SK-N-SH treated with all-trans-retinoic acid at 6 μM for 48 hours (cell line): Measurements from ENCODE around the gene HOXD1.

Source experiments
- ARNTL ChIP-seq: fragments of 450-650 bp; formaldehyde crosslinking; IDR thresholded peaks from 2 replicates; pipeline ENCODE4 v1.5.0; 2020; ENCODE audit warnings: low read depth, mild to moderate bottlenecking, moderate library complexity, borderline replicate concordance
- CREB5 ChIP-seq: fragments of 250-450 bp; sonication (Bioruptor Pico); IDR thresholded peaks from 2 replicates; pipeline ENCODE4 v1.5.1; 2020; ENCODE audit warnings: low read depth, mild to moderate bottlenecking, moderate library complexity
- CSDC2 ChIP-seq: fragments of 250-450 bp; sonication (Bioruptor Pico); IDR thresholded peaks from 2 replicates; pipeline ENCODE4 v1.5.0; 2020; ENCODE audit warnings: mild to moderate bottlenecking, moderate library complexity
- POU6F1 ChIP-seq: fragments of 250-450 bp; sonication (Bioruptor Pico); IDR thresholded peaks from 2 replicates; pipeline ENCODE4 v1.8.0; 2021; ENCODE audit warnings: low read depth, mild to moderate bottlenecking, moderate library complexity, borderline replicate concordance
- PPARA ChIP-seq: fragments of 250-450 bp; sonication (Bioruptor Pico); IDR thresholded peaks from 2 replicates; pipeline ENCODE4 v1.5.0; 2020; ENCODE audit warnings: mild to moderate bottlenecking, borderline replicate concordance
- SNAI2 ChIP-seq: fragments of 250-450 bp; sonication (Bioruptor Pico); IDR thresholded peaks from 2 replicates; pipeline ENCODE4 v1.5.0; 2020; ENCODE audit warnings: mild to moderate bottlenecking, moderate library complexity
- TCF4 ChIP-seq: fragments of 250-450 bp; sonication (Bioruptor Pico); IDR thresholded peaks from 2 replicates; pipeline ENCODE4 v1.8.0; 2021; ENCODE audit warnings: mild to moderate bottlenecking, moderate library complexity, borderline replicate concordance
- ZFP3 ChIP-seq: fragments of 250-450 bp; sonication (Bioruptor Pico); IDR thresholded peaks from 2 replicates; pipeline ENCODE4 v1.5.0; 2020; ENCODE audit warnings: mild to moderate bottlenecking, moderate library complexity
- ZNF565 ChIP-seq: fragments of 450-650 bp; formaldehyde crosslinking; conservative IDR thresholded peaks from 2 replicates; pipeline ENCODE4 v1.5.0; 2020; ENCODE audit warnings: low read depth, mild to moderate bottlenecking, moderate library complexity
- ZNF70 ChIP-seq: fragments of 450-650 bp; formaldehyde crosslinking; IDR thresholded peaks from 2 replicates; pipeline ENCODE4 v1.5.0; 2020; ENCODE audit warnings: mild to moderate bottlenecking, moderate library complexity
- ZNF8 ChIP-seq: fragments of 450-650 bp; formaldehyde crosslinking; IDR thresholded peaks from 2 replicates; pipeline ENCODE4 v1.5.0; 2020; ENCODE audit warnings: mild to moderate bottlenecking, moderate library complexity
- TF ChIP-seq, protein P1 (sequence below): fragments of 250-450 bp; sonication (Bioruptor Pico); IDR thresholded peaks from 2 replicates; pipeline ENCODE4 v1.5.0; 2020; ENCODE audit warnings: mild to moderate bottlenecking, moderate library complexity

GRCh38 chr2:176149481-176149938, 39.0 kb upstream of the HOXD1 start:
- TF ChIP-seq ZFP3 (no peak), ZNF8 (CRISPR knock-in tag) (no peak), CSDC2 (CRISPR knock-in tag) (no peak), CREB5 (no peak), SNAI2 (no peak), ZNF70 (CRISPR knock-in tag) (no peak), ZNF565 (CRISPR knock-in tag) (no peak), POU6F1 (CRISPR knock-in tag) (no peak), ARNTL (CRISPR knock-in tag) (no peak), PPARA (CRISPR knock-in tag) (no peak), TCF4 (CRISPR knock-in tag) (no peak)
- TF ChIP-seq, protein P1, sequence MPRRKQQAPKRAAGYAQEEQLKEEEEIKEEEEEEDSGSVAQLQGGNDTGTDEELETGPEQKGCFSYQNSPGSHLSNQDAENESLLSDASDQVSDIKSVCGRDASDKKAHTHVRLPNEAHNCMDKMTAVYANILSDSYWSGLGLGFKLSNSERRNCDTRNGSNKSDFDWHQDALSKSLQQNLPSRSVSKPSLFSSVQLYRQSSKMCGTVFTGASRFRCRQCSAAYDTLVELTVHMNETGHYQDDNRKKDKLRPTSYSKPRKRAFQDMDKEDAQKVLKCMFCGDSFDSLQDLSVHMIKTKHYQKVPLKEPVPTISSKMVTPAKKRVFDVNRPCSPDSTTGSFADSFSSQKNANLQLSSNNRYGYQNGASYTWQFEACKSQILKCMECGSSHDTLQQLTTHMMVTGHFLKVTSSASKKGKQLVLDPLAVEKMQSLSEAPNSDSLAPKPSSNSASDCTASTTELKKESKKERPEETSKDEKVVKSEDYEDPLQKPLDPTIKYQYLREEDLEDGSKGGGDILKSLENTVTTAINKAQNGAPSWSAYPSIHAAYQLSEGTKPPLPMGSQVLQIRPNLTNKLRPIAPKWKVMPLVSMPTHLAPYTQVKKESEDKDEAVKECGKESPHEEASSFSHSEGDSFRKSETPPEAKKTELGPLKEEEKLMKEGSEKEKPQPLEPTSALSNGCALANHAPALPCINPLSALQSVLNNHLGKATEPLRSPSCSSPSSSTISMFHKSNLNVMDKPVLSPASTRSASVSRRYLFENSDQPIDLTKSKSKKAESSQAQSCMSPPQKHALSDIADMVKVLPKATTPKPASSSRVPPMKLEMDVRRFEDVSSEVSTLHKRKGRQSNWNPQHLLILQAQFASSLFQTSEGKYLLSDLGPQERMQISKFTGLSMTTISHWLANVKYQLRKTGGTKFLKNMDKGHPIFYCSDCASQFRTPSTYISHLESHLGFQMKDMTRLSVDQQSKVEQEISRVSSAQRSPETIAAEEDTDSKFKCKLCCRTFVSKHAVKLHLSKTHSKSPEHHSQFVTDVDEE (CRISPR knock-in tag): no peak
